NCI-H128 (cell line): ENCODE measurements around the gene MCTS1.
"Not testable (repeated sequence)": the region's sequence is repeated elsewhere in the genome, so short reads cannot be mapped to it uniquely, and the experiment has no call there.

Experiments used
- DNase-seq: peaks from one replicate; lab custom pipeline; 2025; ENCODE audit not compliant: unreplicated experiment; lab: John Stamatoyannopoulos, UW

MCTS1 gene

GRCh38 chrX:120625371-120625770 lies 21.5 kb downstream of the MCTS1 start:
- DNase-seq = no peak

- peak; percentile 88 for DNase-seq
These were observed 26.0 kb downstream of the MCTS1 start, which contains the start of gene C1GALT1C1 for GRCh38 chrX:120629667-120630537. Gene C1GALT1C1, minus strand, starts transcription at chrX:120630054. Its CDS starts 2,888 bp downstream, at chrX:120627166.

GRCh38 chrX:120638619-120639018 lies 34.7 kb downstream of the MCTS1 start:
- DNase-seq = no peak

GRCh38 chrX:120642871-120643270 lies 39.0 kb downstream of the MCTS1 start:
- DNase-seq = no peak

GRCh38 chrX:120647127-120647526 lies 43.2 kb downstream of the MCTS1 start:
- DNase-seq = no peak

- not testable (repeated sequence) for DNase-seq
These were observed 48.4 kb downstream of the MCTS1 start for GRCh38 chrX:120652256-120652655.

- no peak for DNase-seq
These were observed 49.1 kb downstream of the MCTS1 start for GRCh38 chrX:120653000-120653399.

- no peak for DNase-seq
These were observed 56.7 kb downstream of the MCTS1 start for GRCh38 chrX:120660637-120661036.
